Measurements from ENCODE around the gene ALS2. TPM values are rescaled to one million over a fixed set of nuclear protein-coding genes. Genes with fewer than 3 reads are reported as not detected.

ALS2 gene
- total and polyA plus RNA-seq, 2 donors from 2014 or later, result 7.1 to 24.4 TPM

DNA sequence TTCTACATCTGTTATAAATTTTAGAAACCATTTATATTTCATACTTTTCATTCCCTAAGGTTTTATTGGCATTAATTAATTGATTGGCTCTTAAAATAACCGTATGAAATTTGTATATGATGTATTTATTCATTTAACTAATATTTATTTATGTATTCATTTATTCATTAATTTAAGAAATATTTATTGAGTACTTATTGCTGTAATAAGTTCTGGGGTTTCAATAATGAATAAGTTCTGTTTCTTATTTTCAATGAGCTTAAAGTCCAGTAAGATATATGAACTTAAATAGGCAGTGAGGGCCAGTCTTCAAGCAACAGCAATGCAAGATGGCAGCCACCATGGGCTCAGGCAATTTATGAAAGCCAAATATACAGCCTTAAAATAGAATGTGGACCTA lies 43.5 kb upstream of the ALS2 start:
- FAIRE-seq (no peak), DNase-seq (no peak)
- no peaks in the 10 kb centered on the region for H3K9me3 ChIP-seq (ENCODE audit: control insufficient read depth in 2 of 3, insufficient read depth in 1 of 3, low read length in 3 of 3)
- H3K36me3 ChIP-seq (ENCODE audit: control insufficient read depth in 2 of 3, insufficient read depth in 3 of 3, low read length in 3 of 3), result no peaks in the 10 kb centered on the region
- TF ChIP-seq, protein P1, sequence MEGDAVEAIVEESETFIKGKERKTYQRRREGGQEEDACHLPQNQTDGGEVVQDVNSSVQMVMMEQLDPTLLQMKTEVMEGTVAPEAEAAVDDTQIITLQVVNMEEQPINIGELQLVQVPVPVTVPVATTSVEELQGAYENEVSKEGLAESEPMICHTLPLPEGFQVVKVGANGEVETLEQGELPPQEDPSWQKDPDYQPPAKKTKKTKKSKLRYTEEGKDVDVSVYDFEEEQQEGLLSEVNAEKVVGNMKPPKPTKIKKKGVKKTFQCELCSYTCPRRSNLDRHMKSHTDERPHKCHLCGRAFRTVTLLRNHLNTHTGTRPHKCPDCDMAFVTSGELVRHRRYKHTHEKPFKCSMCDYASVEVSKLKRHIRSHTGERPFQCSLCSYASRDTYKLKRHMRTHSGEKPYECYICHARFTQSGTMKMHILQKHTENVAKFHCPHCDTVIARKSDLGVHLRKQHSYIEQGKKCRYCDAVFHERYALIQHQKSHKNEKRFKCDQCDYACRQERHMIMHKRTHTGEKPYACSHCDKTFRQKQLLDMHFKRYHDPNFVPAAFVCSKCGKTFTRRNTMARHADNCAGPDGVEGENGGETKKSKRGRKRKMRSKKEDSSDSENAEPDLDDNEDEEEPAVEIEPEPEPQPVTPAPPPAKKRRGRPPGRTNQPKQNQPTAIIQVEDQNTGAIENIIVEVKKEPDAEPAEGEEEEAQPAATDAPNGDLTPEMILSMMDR (IDR thresholded peaks at IDR 0.05; ENCODE audit: borderline replicate concordance, extremely low read depth, insufficient read depth), result no peak
- no peak overlapping the region for H3K27ac ChIP-seq (ENCODE audit: low read depth in 2 of 2, low read length in 2 of 2)
- intact Hi-C loops (cut with DNase I), result no loop called here
- H3K4me3 ChIP-seq (ENCODE audit: low read length in 3 of 3), result no peak overlapping the region
- no peaks in the 10 kb centered on the region for H3K27me3 ChIP-seq (ENCODE audit: control insufficient read depth, insufficient read depth, low read length)
- H3K9ac ChIP-seq (ENCODE audit: low read length in 3 of 3), result no peak overlapping the region
- H3K4me1 ChIP-seq (ENCODE audit: control insufficient read depth in 2 of 3, insufficient read depth in 2 of 3, low read depth in 1 of 3, low read length in 3 of 3), result no peaks in the 10 kb centered on the region

- Histone ChIP-seq H3K27ac (ENCODE audit: low read depth in 2 of 2, low read length in 2 of 2) (no peak overlapping the region), H3K4me3 (ENCODE audit: low read length in 3 of 3) (no peak overlapping the region), H3K4me1 (ENCODE audit: control insufficient read depth in 2 of 3, insufficient read depth in 2 of 3, low read depth in 1 of 3, low read length in 3 of 3) (no peaks in the 10 kb centered on the region), H3K27me3 (ENCODE audit: control insufficient read depth, insufficient read depth, low read length) (no peaks in the 10 kb centered on the region), H3K9ac (ENCODE audit: low read length in 3 of 3) (no peak overlapping the region), H3K36me3 (ENCODE audit: control insufficient read depth in 2 of 3, insufficient read depth in 3 of 3, low read length in 3 of 3) (no peaks in the 10 kb centered on the region), H3K9me3 (ENCODE audit: control insufficient read depth in 2 of 3, insufficient read depth in 1 of 3, low read length in 3 of 3) (no peaks in the 10 kb centered on the region)
- TF ChIP-seq, protein P1 (IDR thresholded peaks at IDR 0.05; ENCODE audit: borderline replicate concordance, extremely low read depth, insufficient read depth), result no peak
- FAIRE-seq (no peak), DNase-seq (no peak)
- intact Hi-C loops (cut with DNase I), result no loop called here
Measured at GRCh38 chr2:201821080-201821479, 40.3 kb upstream of the ALS2 start.

DNA sequence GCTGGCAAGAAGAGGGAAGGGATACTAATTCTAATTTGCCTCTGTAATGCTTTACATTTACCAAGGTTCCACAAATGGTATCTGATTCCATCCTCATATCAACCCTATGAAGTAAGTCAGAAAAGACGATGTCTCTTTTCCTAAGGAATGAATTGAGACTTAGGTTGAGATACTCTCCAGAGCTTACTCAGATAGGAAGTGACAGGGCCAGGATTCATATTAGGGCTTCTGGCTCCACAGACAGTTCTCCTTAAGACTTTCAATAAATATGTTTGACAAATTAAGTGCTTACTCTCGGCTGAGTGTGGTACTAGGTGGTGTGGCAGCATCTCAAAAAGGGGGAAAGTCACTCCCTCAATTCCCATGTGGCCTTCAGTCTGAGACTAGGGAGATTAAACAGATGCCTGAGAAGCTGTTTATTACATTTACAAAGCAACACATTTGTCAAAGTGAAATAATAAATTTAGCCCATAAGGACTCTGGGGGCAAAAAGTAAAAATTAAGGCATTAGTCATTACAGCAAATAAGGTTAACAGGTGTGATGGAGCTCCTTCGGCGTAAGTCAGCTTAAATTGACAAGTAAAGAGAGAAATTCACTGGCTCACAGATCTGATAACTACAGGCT lies 39.8 kb upstream of the ALS2 start:
- FAIRE-seq (no peak), DNase-seq (no peak)
- Histone ChIP-seq H3K9ac (ENCODE audit: low read length in 3 of 3) (no peak overlapping the region), H3K4me1 (ENCODE audit: control insufficient read depth in 2 of 3, insufficient read depth in 2 of 3, low read depth in 1 of 3, low read length in 3 of 3) (no peaks in the 10 kb centered on the region), H3K27me3 (ENCODE audit: control insufficient read depth, insufficient read depth, low read length) (no peaks in the 10 kb centered on the region), H3K9me3 (ENCODE audit: control insufficient read depth in 2 of 3, insufficient read depth in 1 of 3, low read length in 3 of 3) (no peaks in the 10 kb centered on the region), H3K4me3 (ENCODE audit: low read length in 3 of 3) (no peak overlapping the region), H3K27ac (ENCODE audit: low read depth in 2 of 2, low read length in 2 of 2) (no peak overlapping the region), H3K36me3 (ENCODE audit: control insufficient read depth in 2 of 3, insufficient read depth in 3 of 3, low read length in 3 of 3) (no peaks in the 10 kb centered on the region)
- intact Hi-C loops (cut with DNase I), result no loop called here
- TF ChIP-seq, protein P1 (IDR thresholded peaks at IDR 0.05; ENCODE audit: borderline replicate concordance, extremely low read depth, insufficient read depth), result no peak

All from kidney (tissue), 14 donors.